Measurements from ENCODE around the gene KCNQ4.

The KCNQ4 gene

GRCh38 chr1:40886318-40887011, 102.9 kb downstream of the KCNQ4 start:
- ATAC-seq = no peak

GRCh38 chr1:40887012-40887378, 103.4 kb downstream of the KCNQ4 start:
- TF ChIP-seq PATZ1 (CRISPR knock-in tag; IDR thresholded peaks at IDR 0.05; ENCODE audit: borderline replicate concordance) = no peak
- ATAC-seq = no peak

More at GRCh38 chr1:40886318-40887011, 102.9 kb downstream of the KCNQ4 start:
- no peak for TF ChIP-seq CREB5 (CRISPR knock-in tag; IDR thresholded peaks at IDR 0.05; ENCODE audit: low read depth)

GRCh38 chr1:40887652-40888051, 104.1 kb downstream of the KCNQ4 start:
- ATAC-seq = no peak
- TF ChIP-seq CSRNP3 (CRISPR knock-in tag; IDR thresholded peaks at IDR 0.05) (no peak), ZFP3 (CRISPR knock-in tag; IDR thresholded peaks at IDR 0.05) (no peak), ZC3H10 (CRISPR knock-in tag; IDR thresholded peaks at IDR 0.05) (no peak), RARB (CRISPR knock-in tag; IDR thresholded peaks at IDR 0.05) (no peak), ZNF8 (CRISPR knock-in tag; IDR thresholded peaks at IDR 0.05) (no peak), ZNF70 (CRISPR knock-in tag; IDR thresholded peaks at IDR 0.05) (peak; percentile 49), TCF4 (CRISPR knock-in tag; IDR thresholded peaks at IDR 0.05; ENCODE audit: borderline replicate concordance) (no peak)
